T47D (cell line): ENCODE data around the gene WDR19.
"Not testable (repeated sequence)": the region's sequence is repeated elsewhere in the genome, so short reads cannot be mapped to it uniquely, and the experiment has no call there.

ENCODE experiments used
- DNase-seq, 2 experiments: peaks; one replicate each; pipeline versions ENCODE4 v3.0.0 to v3.0.0-alpha.2; 2011 to 2012; ENCODE audit warnings: low read depth in 1 of 2, low spot score in 1 of 2
- JUND ChIP-seq: IDR thresholded peaks from 2 replicates; pipeline ENCODE4 v1.6.1; 2012; ENCODE audit warnings: low read depth
- in situ Hi-C: cut with HindIII; loops from 2 replicates; pipeline ENCODE4 v1.10.0; 2016; ENCODE audit warnings: low sequenced_read_pairs, low pct_unique_long_range_greater_than_20kb

Gene WDR19

GRCh38 chr4:39243462-39243861 lies 61.1 kb downstream of the WDR19 start:
- in situ Hi-C loops, result no loop called here
- no peak for TF ChIP-seq JUND

GRCh38 chr4:39255266-39255665 lies 72.9 kb downstream of the WDR19 start:
- TF ChIP-seq JUND, result no peak
- DNase-seq, result peak in 1 of 2 experiments; percentile 30
- in situ Hi-C loops, result no loop called here

More at GRCh38 chr4:39243462-39243861, 61.1 kb downstream of the WDR19 start:
- DNase-seq, result no peak

GRCh38 chr4:39255871-39256270 lies 73.5 kb downstream of the WDR19 start:
- TF ChIP-seq JUND, result no peak
- no peak for DNase-seq
- in situ Hi-C loops, result no loop called here

GRCh38 chr4:39256436-39256835 lies 74.1 kb downstream of the WDR19 start:
- in situ Hi-C loops, result no loop called here
- TF ChIP-seq JUND, result no peak
- DNase-seq, result no peak

- in situ Hi-C loops, result no loop called here
- TF ChIP-seq JUND, result no peak
- DNase-seq, result no peak
These were observed 77.4 kb downstream of the WDR19 start for GRCh38 chr4:39259571-39260330.

- TF ChIP-seq JUND, result no peak
- DNase-seq, result no peak
- in situ Hi-C loops, result no loop called here
These were observed 81.6 kb downstream of the WDR19 start for GRCh38 chr4:39263895-39264294.

GRCh38 chr4:39274503-39274902 lies 92.2 kb downstream of the WDR19 start:
- in situ Hi-C loops, result no loop called here
- no peak for DNase-seq
- no peak for TF ChIP-seq JUND

- in situ Hi-C loops, DNase-seq: not testable (repeated sequence)
These were observed 95.3 kb downstream of the WDR19 start for GRCh38 chr4:39277661-39278060.

GRCh38 chr4:39278476-39278875 lies 96.1 kb downstream of the WDR19 start:
- no peak for TF ChIP-seq JUND
- no peak for DNase-seq
- in situ Hi-C loops, result no loop called here

GRCh38 chr4:39279416-39279815 lies 97.1 kb downstream of the WDR19 start:
- in situ Hi-C loops, result no loop called here
- no peak for DNase-seq

GRCh38 chr4:39280770-39281169 lies 98.4 kb downstream of the WDR19 start:
- no peak for DNase-seq
- no peak for TF ChIP-seq JUND
- in situ Hi-C loops, result no loop called here

More at GRCh38 chr4:39279416-39279815, 97.1 kb downstream of the WDR19 start:
- no peak for TF ChIP-seq JUND

- no peak for DNase-seq
- in situ Hi-C loops, result no loop called here
- TF ChIP-seq JUND, result no peak
These were observed 102.9 kb downstream of the WDR19 start for GRCh38 chr4:39285111-39285795.

- TF ChIP-seq JUND, result no peak
- in situ Hi-C loops, result no loop called here
- no peak for DNase-seq
These were observed 103.5 kb downstream of the WDR19 start for GRCh38 chr4:39285853-39286252.
